ENCODE results near the gene KCNH1.

DNA sequence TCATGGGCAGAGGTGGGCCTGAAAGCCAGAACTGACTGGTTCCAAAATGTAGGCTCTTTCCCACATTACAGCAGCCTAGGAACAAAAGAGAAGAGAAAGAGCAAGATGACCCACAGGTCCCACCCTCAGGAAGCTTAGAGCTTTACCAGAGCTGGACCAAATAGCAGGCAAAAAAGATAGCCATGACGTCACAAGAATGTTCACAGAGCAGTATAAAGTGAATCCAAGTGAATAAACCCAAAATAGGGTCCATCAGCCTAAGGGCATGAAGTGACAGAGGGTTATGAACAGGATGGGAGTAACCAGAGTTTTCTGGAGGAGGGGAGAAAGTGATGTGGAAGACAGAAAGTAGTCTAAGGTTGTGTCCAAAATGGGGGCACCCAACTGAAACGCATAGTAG is 221.2 kb downstream of the KCNH1 start:
- TF ChIP-seq CTCF (IDR thresholded peaks at IDR 0.05 in 4 of 5, conservative IDR thresholded peaks at IDR 0.05 in 1 of 5) (no peak), POLR2A (IDR thresholded peaks at IDR 0.05) (no peak)
